Adrenal gland (tissue), 5 donors: Measurements from ENCODE around the gene KRTAP4-3.

ENCODE experiments used
- CTCF ChIP-seq, 6 experiments: fragments of 450-650 bp in 4 of 6; fragments of 200-600 bp in 2 of 6; sonication (generic) in 1 of 6; IDR thresholded peaks; 1 replicate in 5 of 6; 2 replicates in 1 of 6; pipeline versions ENCODE4 v1.5.1 to v1.8.0; 2016 to 2021; ENCODE audit warnings: antibody characterized with exemption in 6 of 6, mild to moderate bottlenecking in 2 of 6, moderate library complexity in 1 of 6
- POLR2A ChIP-seq, 2 donors: fragments of 450-650 bp; IDR thresholded peaks; one replicate each; pipeline ENCODE4 v1.6.1; 2017; ENCODE audit warnings: antibody characterized with exemption in 2 of 2, mild to moderate bottlenecking in 2 of 2, moderate library complexity in 1 of 2
- donor health status: DM: no; HTN: no; CAD: no.

- no peak for TF ChIP-seq CTCF (IDR thresholded peaks at IDR 0.05)
- no peak for TF ChIP-seq POLR2A (IDR thresholded peaks at IDR 0.05)
Measured at GRCh38 chr17:41160648-41161047, 7.4 kb downstream of the KRTAP4-3 start, which contains the start of gene KRTAP4-4.
